ENCODE data around the gene HUWE1. TPM values are rescaled to one million over a fixed set of nuclear protein-coding genes. Genes with fewer than 3 reads are reported as not detected.

The HUWE1 gene
- total and polyA plus RNA-seq, 2 of the 13 experiments (the other 11 are each of a cell fraction or from before 2014, with no cell fraction given): 63.2 to 68.1 TPM

GRCh38 chrX:53686151-53686885, at the start of gene HUWE1 (continued):
- TF ChIP-seq ZNF281 (CRISPR knock-in tag; IDR thresholded peaks at IDR 0.05; ENCODE audit: borderline replicate concordance) (peak; percentile 80), NCOA2 (CRISPR knock-in tag; IDR thresholded peaks at IDR 0.05) (no peak), FIP1L1 (IDR thresholded peaks at IDR 0.05; ENCODE audit: borderline replicate concordance, insufficient read depth, low read depth, low read length) (no peak), ZNF770 (CRISPR knock-in tag; IDR thresholded peaks at IDR 0.05) (no peak), IKZF1 (IDR thresholded peaks at IDR 0.05) (no peak), KAT8 (CRISPR knock-in tag; IDR thresholded peaks at IDR 0.05) (0 out of 2 replicates have a peak, but pooled peaks have one; percentile 6), IRF9 (CRISPR knock-in tag; IDR thresholded peaks at IDR 0.05; ENCODE audit: borderline replicate concordance) (peak; percentile 43; the same call in 1 of the 2 replicates), ZNF256 (CRISPR knock-in tag; conservative IDR thresholded peaks at IDR 0.05) (no peak), ZNF768 (CRISPR knock-in tag; IDR thresholded peaks at IDR 0.05) (no peak), ZNF18 (CRISPR knock-in tag; IDR thresholded peaks at IDR 0.05; ENCODE audit: insufficient replicate concordance) (no peak), FOXA1 (IDR thresholded peaks at IDR 0.05) (no peak), FOXA1 (CRISPR knock-in tag; IDR thresholded peaks at IDR 0.05) (no peak), DNMT3B (CRISPR knock-in tag; conservative IDR thresholded peaks at IDR 0.05) (no peak), TERF1 (CRISPR knock-in tag; IDR thresholded peaks at IDR 0.05) (no peak), MED8 (CRISPR knock-in tag; IDR thresholded peaks at IDR 0.05; ENCODE audit: insufficient replicate concordance) (no peak), SMARCE1 (IDR thresholded peaks at IDR 0.05; ENCODE audit: borderline replicate concordance) (no peak), ZFX (CRISPR knock-in tag; IDR thresholded peaks at IDR 0.05; ENCODE audit: low read depth) (peak; percentile 90), CTCF (CRISPR knock-in tag; IDR thresholded peaks at IDR 0.05) (no peak)
